Measurements from ENCODE around the gene KSR2.

Gene KSR2

GRCh38 chr12:117440384-117440783 is 528.4 kb downstream of the KSR2 start:
- TF ChIP-seq CTCF (IDR thresholded peaks at IDR 0.05; ENCODE audit: low read depth, low read length): no peak
- in situ Hi-C loops (cut with HindIII; ENCODE audit: low sequenced_read_pairs): no loop called here
- no peak overlapping the region for H3K4me3 ChIP-seq (ENCODE audit: low read depth, low read length)
- DNase-seq (ENCODE audit: low read depth, low spot score): no peak

- no peak for TF ChIP-seq CTCF (IDR thresholded peaks at IDR 0.05; ENCODE audit: low read depth, low read length)
- in situ Hi-C loops (cut with HindIII; ENCODE audit: low sequenced_read_pairs): no loop called here
- no peak overlapping the region for H3K4me3 ChIP-seq (ENCODE audit: low read depth, low read length)
- DNase-seq (ENCODE audit: low read depth, low spot score): no peak
These were observed 529.2 kb downstream of the KSR2 start for GRCh38 chr12:117439531-117440001.

- H3K4me3 ChIP-seq (ENCODE audit: low read depth, low read length): no peak overlapping the region
- in situ Hi-C loops (cut with HindIII; ENCODE audit: low sequenced_read_pairs): no loop called here
- no peak for DNase-seq (ENCODE audit: low read depth, low spot score)
- no peak for TF ChIP-seq CTCF (IDR thresholded peaks at IDR 0.05; ENCODE audit: low read depth, low read length)
These were observed 530.0 kb downstream of the KSR2 start for GRCh38 chr12:117438809-117439208.

- in situ Hi-C loops (cut with HindIII; ENCODE audit: low sequenced_read_pairs): no loop called here
These were observed 531.1 kb downstream of the KSR2 start for GRCh38 chr12:117437516-117438255.

GRCh38 chr12:117433878-117434277 is 534.9 kb downstream of the KSR2 start:
- DNase-seq (ENCODE audit: low read depth, low spot score): no peak

More at GRCh38 chr12:117437516-117438255, 531.1 kb downstream of the KSR2 start:
- H3K4me3 ChIP-seq (ENCODE audit: low read depth, low read length): no peak overlapping the region
- DNase-seq (ENCODE audit: low read depth, low spot score): no peak
- TF ChIP-seq CTCF (IDR thresholded peaks at IDR 0.05; ENCODE audit: low read depth, low read length): no peak

GRCh38 chr12:117430246-117430645 is 538.5 kb downstream of the KSR2 start:
- no peak overlapping the region for H3K4me3 ChIP-seq (ENCODE audit: low read depth, low read length)
- TF ChIP-seq CTCF (IDR thresholded peaks at IDR 0.05; ENCODE audit: low read depth, low read length): no peak
- in situ Hi-C loops (cut with HindIII; ENCODE audit: low sequenced_read_pairs): no loop called here
- no peak for DNase-seq (ENCODE audit: low read depth, low spot score)

More at GRCh38 chr12:117433878-117434277, 534.9 kb downstream of the KSR2 start:
- no peak overlapping the region for H3K4me3 ChIP-seq (ENCODE audit: low read depth, low read length)
- no peak for TF ChIP-seq CTCF (IDR thresholded peaks at IDR 0.05; ENCODE audit: low read depth, low read length)
- in situ Hi-C loops (cut with HindIII; ENCODE audit: low sequenced_read_pairs): no loop called here

Data from astrocyte of the spinal cord (primary cell).